Activated CD8-positive, alpha-beta memory T cell treated with anti-CD3 and anti-CD28 coated beads, Interleukin-2, amount 50 U/mL, for 24 hours (primary cell): ENCODE data around the gene SYNJ2.

Experiments used
- DNase-seq: peaks from one replicate; pipeline ENCODE4 v3.0.0-alpha.2; 2020; ENCODE audit errors: extremely low read depth

SYNJ2 gene

DNA sequence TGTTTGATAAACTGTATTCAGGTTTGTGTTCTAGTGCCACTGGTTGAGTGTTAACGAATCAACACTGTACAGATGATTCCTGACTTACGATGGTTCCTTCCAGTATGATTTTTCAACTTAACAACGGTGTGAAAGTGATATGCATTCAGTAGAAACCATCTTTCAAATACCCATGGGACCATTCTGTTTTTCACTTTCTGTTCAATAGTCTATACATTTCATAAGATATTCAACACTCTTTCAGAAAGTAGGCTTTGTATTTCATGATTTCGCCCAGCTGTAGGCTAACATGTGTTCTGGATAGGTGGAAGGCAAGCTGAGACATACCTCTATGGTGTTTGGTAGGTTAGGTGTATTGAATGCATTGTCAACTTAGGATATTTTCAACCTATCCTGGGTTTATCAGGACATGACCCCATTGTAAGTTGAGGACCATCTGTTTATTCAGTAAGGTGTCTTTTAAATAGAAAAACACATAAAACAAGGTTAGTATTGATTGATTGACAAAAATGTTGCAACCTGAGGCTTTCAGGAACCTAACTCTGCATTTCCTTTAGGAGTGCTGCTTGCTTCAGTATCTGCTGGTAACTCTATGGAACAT, 32.3 kb downstream of the SYNJ2 start:
- no peak for DNase-seq

GRCh38 chr6:158014505-158015187, 33.0 kb downstream of the SYNJ2 start:
- DNase-seq: no peak

- no peak for DNase-seq
Observed at GRCh38 chr6:158015188-158015506, 33.5 kb downstream of the SYNJ2 start.

- no peak for DNase-seq
Observed at GRCh38 chr6:158016571-158017383, 35.1 kb downstream of the SYNJ2 start.

GRCh38 chr6:158017621-158018040, 36.0 kb downstream of the SYNJ2 start:
- no peak for DNase-seq

DNA sequence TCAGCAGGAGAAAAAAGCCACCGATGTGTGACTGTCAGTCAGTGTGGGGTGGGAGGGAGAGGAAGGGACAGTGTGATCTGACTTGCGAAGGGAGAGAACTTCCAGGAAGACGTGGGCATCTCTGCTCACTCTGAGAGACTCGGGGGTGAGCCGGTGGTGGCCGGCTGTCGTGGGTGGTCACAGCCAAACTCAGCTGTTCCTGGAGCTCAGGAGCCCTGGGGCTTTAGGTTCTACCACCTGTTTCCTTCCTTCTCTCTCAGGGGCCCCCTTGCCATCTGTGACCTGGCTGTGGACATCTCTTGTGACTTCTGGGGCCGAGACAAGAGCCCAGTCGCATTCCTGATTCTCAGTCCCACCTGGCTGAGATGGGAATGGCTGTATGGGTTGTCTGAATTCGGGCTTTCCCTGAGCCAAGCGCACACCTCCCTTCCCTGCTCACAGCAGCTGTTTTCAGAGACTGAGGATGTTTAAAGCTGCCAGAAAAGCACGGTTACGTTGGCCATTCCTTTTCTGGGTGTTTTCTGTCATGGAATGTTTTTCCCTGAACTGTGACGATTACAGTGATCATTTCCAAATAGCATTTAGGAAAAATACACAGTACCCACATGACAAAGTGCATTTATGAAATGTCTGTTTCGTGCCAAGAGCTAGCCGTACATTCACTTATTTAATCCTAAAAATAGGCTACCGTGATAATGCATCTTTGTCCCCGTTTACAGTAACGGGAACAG, 36.5 kb downstream of the SYNJ2 start:
- DNase-seq: no peak

DNA sequence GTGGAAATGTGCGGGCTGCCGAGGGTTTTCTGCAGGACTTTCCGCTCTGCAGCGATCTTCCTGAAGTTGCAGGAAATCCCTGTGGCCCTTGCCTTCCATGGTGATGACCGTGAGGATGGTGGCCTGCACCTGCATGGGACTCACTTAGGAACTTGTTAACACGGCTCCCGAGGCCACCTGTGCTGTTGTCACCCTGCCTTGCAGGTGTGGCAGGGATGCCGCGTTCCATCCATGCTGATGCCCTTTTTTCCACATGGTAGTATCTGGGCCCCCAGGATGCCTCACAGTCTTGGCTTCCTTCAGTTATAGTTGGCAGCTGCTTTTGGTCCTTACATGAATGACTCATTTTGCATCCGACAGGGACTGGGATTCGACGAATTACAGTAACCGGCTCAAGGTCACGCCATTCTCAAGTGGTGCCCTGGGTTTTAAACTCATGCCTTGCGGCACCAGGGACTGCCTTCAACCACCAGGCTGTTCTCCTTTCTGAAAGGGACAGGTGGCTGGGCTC, 37.2 kb downstream of the SYNJ2 start:
- DNase-seq: no peak

DNA sequence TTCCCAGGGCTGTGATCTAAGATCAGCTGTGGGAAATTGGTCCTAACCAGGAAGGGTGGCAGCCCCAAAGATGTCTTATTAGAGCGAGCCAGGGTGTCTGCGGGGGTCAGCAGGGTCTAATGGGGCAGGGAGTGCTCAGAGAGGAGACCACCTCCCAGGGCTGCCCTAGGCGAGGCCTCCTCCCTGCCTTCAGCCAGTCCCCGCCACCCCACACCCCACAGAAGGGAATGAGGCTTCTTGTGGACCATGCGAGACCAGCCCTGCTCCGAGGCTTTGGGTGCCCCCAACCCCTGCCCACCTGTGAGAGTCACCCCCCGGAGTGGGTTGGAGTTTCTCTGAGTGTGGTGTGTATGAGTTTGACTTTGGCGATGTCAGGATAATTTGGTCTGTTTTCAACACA, 37.8 kb downstream of the SYNJ2 start:
- no peak for DNase-seq

DNA sequence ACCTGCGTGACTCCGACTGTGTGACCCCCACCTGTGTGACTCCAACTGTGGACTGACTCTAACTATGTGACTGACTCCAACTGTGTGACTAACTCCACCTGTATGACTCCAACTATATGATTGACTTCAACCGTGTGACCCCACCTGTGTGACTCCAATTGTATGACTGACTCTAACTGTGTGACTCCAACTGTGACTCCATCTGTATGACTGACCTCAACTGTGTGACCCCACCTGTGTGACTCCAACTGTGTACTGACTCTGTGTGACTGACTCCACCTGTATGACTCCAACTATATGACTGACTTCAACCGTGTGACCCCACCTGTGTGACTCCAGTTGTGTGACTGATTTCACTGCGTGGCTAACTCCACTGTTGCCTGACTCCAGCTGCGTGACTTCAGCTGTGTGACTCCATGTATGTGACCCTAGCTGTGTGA, 38.6 kb downstream of the SYNJ2 start:
- no peak for DNase-seq

- DNase-seq: no peak
Observed at GRCh38 chr6:158020811-158021210, 39.1 kb downstream of the SYNJ2 start.

GRCh38 chr6:158021376-158021775, 39.7 kb downstream of the SYNJ2 start:
- DNase-seq: no peak

DNA sequence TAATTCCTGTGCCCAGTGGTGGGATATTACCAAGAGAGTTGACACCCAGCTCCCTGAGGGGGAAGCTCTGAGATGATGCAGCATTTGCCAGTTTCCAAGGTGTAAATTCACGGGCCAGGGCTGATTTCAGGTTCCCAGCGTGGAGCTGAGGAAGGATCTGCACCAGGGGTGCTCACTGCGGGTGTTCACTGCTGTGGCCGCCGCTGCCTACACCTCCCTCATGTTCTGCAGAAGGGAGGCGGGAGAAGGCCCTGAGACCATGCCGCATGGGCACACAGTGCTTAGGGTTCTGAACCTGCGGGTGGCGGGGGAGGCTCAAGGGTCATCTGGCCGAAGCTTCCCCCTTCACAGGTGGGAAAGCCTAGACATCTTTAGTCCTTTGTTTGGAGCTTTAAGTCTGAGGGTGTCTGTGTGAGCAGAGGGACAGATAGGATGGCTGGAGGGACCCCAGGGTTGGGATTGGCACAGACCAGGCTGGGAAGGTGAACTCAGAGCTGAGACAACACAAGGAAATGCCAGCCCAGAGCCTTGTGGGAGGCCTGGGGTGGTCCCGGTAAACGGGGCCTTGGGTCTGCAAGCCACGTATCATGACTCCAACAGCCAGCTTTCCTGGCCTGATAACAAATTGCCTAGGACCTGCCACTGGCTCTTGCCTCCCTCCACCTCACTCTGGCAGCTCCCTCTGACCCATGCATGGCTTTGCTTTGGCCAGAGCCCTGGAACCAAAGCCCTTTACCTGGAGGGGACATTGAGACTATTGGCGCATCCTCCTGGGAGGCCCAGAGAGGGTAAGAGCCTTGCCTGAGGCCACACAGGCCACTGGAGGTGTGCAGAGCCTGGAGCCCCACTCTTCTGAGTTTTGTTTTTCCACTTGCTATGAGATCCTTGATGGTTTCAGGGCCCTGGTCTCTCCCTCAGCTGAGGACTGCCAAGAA, 40.4 kb downstream of the SYNJ2 start:
- no peak for DNase-seq

GRCh38 chr6:158022749-158023596, 41.3 kb downstream of the SYNJ2 start:
- no peak for DNase-seq

DNA sequence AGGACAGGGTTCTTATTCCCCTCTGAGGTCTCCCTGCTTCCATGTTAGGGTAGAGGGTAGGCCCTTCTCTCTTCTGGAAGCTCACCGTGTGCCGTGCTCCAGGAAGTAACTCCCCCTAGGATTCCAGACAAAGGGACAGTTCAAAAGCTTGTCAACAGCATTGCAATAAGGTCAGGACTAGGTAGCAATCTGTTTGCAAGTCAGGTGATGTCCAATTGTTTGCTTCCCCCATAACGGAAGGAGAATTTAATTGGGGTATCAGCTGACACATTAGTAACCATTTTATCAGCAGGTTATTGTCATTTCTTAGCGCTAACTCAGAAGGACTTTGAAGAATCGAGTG, 41.9 kb downstream of the SYNJ2 start:
- DNase-seq: no peak

- DNase-seq: no peak
Observed at GRCh38 chr6:158024566-158025297, 43.1 kb downstream of the SYNJ2 start.

DNA sequence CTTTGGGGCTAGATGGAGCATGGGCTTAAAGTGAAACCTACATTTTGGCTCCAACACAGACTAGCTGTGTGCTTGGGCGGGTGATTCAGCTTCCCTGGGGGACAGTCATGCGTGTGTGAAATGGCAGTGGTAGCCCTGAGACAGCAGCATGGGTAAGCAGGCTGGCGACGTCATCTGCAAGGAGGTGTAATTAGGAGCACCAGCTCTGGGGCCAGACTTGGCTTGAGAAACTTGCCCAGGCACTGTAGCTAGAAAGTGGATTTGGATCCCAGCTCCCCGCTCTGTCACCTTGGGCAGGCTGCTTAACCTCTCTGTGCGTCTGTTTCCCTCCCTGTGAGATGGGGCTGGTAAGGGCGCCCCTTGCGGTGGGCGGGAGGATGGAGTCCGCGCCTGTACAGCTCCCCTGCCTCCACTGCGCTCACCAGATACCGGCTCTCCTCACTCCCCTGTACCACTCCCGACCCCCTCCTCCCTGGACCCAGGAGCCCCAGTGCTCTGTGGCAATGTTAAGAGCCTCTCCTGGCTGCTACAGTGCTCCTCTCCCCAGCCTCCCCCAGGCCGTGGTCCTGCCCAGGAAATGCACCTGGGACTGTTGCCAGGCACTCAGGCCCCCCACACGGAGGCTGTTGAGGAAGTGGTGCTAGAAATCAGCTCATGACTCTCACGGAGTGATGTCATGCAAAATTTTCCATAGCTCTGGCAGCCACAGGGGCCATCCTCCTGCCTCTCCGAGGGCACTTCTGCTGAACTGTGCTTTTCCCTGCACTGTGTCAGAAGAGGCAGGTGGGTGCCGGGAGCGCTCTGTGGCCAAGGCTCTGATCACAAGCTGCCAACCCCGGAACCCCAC, 44.6 kb downstream of the SYNJ2 start:
- DNase-seq: peak; percentile 54

DNA sequence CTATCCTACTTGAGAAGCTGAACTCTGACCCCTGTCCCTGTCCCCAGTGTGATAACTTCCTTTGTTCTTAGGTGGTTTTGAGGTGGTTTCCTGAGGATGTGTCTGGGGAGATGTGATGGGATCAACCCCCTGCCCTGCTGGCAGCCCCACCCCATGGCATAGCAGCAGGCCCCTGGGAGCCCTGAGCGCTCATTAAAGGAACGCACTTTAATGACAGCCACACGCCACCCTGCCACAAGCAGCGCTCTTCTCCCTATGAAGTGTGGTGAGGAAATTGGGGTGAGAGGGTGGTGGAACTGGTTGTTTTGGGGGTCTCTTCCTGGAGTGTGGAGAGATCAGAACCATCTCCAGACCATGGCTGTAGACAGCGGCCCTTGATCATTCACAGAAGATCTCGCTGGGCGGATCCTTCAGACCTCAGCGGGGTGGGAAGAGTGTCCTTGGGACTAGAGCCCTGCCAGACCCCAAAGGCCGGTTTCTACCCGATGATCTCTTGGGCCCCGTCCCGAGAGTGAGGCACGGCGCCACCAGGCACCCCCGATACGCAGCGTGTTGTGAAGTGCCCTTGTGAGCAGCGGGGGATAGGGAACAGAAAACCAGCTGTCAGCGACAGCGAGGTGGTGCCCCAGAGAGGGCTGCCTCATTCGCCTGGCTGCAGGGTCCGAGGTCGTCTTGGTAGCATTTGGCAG, 45.4 kb downstream of the SYNJ2 start:
- no peak for DNase-seq
